NCI-H748 (cell line): ENCODE measurements around the gene SLC1A3.
A peak's percentile ranks its signal among the peaks of the same experiment; 100 is the strongest.
"Not testable (repeated sequence)": the region's sequence is repeated elsewhere in the genome, so short reads cannot be mapped to it uniquely, and the experiment has no call there.

Source experiments
- DNase-seq: peaks from one replicate; lab custom pipeline; 2025; ENCODE audit not compliant: unreplicated experiment; lab: John Stamatoyannopoulos, UW

SLC1A3 gene

GRCh38 chr5:36606428-36607113 is at the start of gene SLC1A3:
Gene SLC1A3 (plus strand): TSS chr5:36606606. CDS start chr5:36608424, 1,818 bp downstream.
- peak; percentile 49 for DNase-seq

- DNase-seq: no peak
Observed at GRCh38 chr5:36558641-36559040, 47.8 kb upstream of the SLC1A3 start.

GRCh38 chr5:36561601-36562000 is 44.8 kb upstream of the SLC1A3 start:
- DNase-seq: no peak

GRCh38 chr5:36569491-36569890 is 36.9 kb upstream of the SLC1A3 start:
- DNase-seq: no peak

- no peak for DNase-seq
Observed at GRCh38 chr5:36570301-36571095, 35.9 kb upstream of the SLC1A3 start.

- no peak for DNase-seq
Observed at GRCh38 chr5:36571401-36572042, 34.9 kb upstream of the SLC1A3 start.

GRCh38 chr5:36573438-36573837 is 33.0 kb upstream of the SLC1A3 start:
- DNase-seq: no peak

GRCh38 chr5:36575361-36575781 is 31.0 kb upstream of the SLC1A3 start:
- DNase-seq: no peak

- no peak for DNase-seq
Observed at GRCh38 chr5:36576721-36577120, 29.7 kb upstream of the SLC1A3 start.

- not testable (repeated sequence) for DNase-seq
Observed at GRCh38 chr5:36579858-36580257, 26.5 kb upstream of the SLC1A3 start.

- DNase-seq: no peak
Observed at GRCh38 chr5:36581070-36581469, 25.3 kb upstream of the SLC1A3 start.

- DNase-seq: no peak
Observed at GRCh38 chr5:36584009-36584875, 22.2 kb upstream of the SLC1A3 start.

- DNase-seq: no peak
Observed at GRCh38 chr5:36585701-36586100, 20.7 kb upstream of the SLC1A3 start.

- no peak for DNase-seq
Observed at GRCh38 chr5:36587354-36587753, 19.1 kb upstream of the SLC1A3 start.

GRCh38 chr5:36589735-36590134 is 16.7 kb upstream of the SLC1A3 start:
- DNase-seq: not testable (repeated sequence)

GRCh38 chr5:36590513-36591286 is 15.7 kb upstream of the SLC1A3 start:
- DNase-seq: peak; percentile 75

GRCh38 chr5:36593867-36594266 is 12.5 kb upstream of the SLC1A3 start:
- no peak for DNase-seq

- no peak for DNase-seq
Observed at GRCh38 chr5:36596247-36596646, 10.2 kb upstream of the SLC1A3 start.

- no peak for DNase-seq
Observed at GRCh38 chr5:36596756-36597155, 9.7 kb upstream of the SLC1A3 start.

GRCh38 chr5:36598045-36598444 is 8.4 kb upstream of the SLC1A3 start:
- DNase-seq: no peak
